Measurements from ENCODE around the gene EIF1.
A peak's percentile ranks its signal among the peaks of the same experiment; 100 is the strongest.
"Not testable (repeated sequence)": the region's sequence is repeated elsewhere in the genome, so short reads cannot be mapped to it uniquely, and the experiment has no call there.

EIF1 gene

DNA sequence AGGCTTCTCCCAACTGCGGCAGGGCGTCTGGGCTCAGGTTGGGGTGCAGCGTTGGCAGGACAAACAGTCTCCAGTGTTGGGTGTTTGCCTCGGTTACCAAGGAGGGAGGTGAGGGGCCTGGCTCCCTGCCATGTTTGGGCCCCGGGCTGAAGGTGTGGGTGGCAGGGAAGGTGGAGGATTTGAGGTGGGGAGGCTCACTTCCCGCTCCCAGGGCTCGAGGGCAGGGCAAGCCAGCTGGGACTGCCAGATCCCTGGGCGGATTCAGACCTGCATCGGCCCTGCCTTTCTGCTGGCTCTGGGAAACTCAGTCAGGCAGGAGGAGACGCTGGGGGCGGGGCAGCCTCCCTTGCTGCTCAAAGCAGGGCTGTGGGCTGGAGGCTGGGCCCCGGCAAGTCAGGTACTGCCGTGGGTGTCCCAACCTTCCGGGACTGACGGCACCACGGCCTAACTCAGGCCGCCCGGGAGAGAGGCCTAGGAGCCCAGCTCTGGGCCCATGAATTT is 33.0 kb upstream of the EIF1 start:
- FAIRE-seq = peak; percentile 48
- DNase-seq (ENCODE audit: low spot score) = peak; percentile 60

DNA sequence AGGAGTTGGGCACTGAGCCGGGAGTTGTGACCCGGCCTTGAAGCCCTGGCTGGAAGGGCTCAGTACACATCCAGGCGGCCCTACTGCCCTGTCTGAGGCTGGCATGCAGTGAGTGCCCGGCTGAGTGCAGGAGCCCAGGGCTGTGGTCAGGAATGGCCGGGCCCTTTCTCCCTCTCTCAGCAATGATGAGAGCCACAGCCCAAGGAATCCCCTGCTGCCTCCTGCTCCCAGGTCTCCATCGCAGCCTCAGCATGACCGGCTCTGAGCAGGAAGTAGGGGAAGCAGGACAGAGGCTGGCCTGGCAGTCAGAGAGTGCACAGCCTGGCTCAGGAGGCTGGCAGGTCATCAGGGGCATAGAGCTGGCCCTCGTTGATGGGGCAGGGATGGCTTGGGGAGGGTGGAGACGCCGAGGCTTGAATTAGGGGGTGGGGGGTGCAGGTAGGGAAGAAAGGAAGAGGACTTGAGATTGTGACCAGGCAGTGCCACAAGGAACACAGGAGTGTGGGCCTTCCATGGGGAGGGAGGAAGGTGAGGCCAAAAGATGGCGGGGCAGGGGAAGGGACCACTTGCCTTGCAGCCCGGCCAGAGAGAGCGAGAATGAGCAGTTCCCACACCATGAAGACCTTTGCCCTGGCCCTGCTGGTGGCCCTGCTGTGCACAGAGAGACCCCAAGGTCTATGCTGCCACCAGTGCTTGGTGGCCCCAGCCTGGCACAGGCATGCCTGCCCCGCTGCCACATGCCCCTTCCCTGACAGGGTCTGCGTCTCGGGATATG is 32.2 kb upstream of the EIF1 start:
- FAIRE-seq = no peak
- DNase-seq (ENCODE audit: low spot score) = no peak

DNA sequence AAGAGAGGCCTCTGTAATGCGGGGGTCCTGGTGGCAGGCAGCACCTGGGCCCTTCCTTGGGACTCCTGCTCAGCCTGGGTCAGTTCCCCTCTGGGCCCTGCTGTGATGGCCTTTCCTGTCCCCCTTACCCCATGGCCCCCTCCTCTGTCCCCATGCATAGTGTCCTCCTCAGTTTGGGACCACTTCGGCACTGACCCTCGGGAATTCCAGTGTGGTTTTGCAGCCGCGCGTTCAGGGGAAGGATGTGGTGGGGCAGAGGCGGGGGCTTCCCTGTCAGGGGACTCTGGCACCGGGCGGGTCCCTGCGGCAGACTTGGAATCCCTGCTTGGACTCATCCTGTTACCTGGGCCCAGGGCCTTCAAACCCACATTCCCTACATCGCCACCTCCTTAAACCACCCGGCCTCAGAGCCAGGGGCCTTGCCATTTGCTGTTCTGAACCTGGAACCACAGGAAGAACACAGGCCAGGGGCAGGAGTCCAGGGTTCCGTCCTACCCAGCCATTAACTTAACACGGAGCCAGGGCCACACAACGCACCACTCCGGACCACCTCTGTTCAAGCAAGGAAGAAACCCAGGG is 31.4 kb upstream of the EIF1 start:
- FAIRE-seq (no peak), DNase-seq (ENCODE audit: low spot score) (no peak)

DNA sequence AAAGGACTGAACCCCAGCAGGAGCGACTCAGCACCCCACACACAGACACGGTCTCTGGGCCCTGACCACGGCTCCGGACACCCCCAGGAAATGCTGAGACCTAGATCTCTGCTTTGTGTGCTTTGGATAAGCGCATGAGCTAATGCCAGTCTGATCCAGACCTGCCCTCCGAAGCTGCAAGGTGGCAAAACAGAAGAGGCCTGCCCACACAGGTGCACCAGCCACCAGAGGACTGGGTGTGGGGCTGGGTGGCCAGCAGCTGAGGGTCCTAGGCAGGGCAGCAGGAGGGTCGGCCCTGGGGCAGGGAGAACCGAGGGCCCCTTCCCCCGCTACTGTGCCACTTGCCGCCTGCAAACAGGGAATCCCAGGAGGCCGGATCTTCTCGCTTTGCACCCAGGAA is 30.7 kb upstream of the EIF1 start:
- FAIRE-seq (no peak), DNase-seq (ENCODE audit: low spot score) (no peak)

DNA sequence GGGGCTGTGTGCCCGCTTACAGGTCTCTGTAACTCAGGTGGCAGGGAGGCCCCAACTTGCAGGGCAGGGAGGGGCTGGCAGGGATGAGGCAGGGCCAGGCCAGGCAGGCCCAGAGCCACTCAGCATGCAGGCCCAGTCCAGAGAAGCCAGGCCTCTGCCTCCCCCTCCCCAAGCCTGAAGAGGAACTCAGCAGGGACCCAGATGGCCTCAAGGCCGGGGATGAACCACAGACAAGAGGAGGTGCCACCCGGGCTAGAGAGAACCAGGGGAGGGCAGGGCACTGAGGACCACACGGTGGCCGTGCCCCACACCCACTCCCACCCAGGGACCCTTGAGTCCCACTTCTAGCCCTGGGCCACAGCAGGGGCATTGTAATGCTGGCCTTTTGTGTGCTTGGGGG is 29.8 kb upstream of the EIF1 start:
- DNase-seq (ENCODE audit: low spot score) (no peak), FAIRE-seq (no peak)

DNA sequence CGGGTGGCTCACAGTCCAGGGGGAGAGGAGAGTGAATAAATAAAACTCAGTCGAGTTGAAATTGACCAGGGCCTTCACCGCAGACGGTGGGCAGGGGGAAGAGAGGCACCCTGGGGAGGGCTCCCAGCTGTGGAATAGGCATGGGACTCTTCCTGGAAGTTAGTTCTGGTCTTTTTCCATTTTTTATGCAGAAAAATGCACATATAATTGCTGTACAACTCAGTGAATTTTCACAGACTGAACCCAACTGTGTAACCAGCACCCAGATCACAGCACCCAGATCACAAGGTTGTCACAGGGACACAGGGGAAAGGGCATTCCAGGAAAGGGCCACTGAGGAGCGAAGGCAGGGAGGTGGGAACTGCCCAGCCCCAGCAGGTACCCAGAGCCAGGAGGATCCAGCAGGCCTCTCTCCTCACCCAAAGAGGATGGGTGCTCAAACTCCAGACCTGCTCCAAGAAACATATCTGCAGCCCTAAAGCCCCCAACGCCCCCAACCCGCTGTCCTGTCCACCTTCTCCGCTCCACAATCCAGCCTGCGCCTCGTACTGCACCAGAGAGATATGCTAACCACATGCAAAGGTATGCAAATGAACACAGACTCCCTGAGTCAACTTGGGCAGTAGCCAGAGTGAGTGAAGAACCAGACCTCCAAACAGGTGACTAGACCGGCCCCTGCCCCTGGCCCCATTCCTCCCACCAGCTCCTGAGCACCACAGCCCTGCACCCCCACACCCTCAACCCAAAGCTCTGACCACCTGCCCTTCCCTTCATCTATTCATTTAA is 29.1 kb upstream of the EIF1 start:
- no peak for DNase-seq (ENCODE audit: low spot score)
- no peak for FAIRE-seq

DNA sequence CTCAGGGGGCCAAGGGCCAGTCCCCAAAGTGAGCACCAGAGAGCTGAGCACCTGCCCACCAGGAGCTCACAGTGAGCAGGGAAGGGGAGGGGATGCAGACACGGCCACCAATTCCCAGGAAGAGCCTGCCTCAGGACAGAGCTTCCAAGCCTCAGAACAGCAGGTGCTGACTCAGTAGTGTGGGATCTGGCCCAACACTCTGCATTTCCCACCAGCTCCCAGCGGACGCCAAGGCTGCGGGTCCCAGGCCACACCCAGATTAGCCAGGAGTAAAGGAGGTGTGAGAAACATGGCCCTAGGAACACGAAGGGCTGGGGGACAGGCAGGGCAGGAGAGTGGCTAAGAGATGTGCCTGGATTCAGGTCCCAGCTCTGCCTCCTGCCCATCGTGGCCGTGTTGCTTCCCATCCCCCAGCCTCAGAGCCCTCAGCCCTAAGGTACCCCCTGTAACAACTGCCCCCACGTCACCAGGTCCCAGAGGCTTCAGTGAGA is 28.4 kb upstream of the EIF1 start:
- DNase-seq (ENCODE audit: low spot score) (no peak), FAIRE-seq (no peak)

DNA sequence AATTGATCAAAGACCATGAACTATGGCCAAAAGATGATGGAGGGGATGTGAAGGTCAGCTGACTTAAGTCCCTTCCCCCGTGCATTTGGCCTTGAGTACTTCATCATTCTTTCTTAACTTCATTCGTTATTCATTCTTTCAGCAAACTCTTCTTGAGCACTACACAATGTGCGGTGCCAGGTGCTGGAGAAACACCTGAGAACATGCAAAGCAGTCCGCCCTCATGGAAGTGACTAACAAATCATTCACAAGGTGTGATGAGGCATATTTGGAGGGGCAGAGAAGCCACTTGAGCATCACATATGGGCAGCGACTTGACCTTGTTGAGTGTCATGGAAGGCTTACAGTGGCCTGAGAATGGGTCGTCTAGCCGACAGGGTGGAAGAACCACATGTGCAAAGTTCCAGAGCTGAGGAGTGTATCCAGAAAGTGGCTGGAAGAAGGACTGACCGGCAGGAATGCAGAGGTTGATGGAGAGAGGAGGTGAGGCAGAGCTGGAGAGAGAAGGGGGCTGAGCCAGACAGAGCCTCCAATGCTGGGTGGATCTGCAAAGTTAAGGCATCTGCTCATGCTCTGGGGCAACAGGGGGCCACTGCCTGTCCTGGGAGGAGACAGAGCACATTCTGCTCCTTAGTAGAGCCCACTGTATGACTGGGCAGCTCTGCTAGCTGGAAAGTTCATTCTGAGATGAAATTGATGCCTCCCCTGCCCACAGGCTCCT is 25.1 kb upstream of the EIF1 start:
- DNase-seq (ENCODE audit: low spot score) = no peak
- FAIRE-seq = no peak

DNA sequence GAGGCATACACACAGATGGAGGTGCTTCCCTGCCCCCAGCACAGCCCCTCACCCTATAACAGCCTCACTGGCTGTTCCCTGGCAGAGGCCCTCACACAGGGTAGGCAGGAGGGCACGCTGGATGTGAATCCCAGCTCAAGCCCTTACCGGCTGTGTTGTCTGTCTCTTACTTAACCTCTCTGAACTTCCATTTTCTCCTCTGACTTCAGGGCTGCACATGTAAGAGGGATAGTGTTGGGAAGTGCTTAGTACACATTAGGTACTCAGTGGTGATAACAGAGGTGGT is 24.6 kb upstream of the EIF1 start:
- no peak for FAIRE-seq

DNA sequence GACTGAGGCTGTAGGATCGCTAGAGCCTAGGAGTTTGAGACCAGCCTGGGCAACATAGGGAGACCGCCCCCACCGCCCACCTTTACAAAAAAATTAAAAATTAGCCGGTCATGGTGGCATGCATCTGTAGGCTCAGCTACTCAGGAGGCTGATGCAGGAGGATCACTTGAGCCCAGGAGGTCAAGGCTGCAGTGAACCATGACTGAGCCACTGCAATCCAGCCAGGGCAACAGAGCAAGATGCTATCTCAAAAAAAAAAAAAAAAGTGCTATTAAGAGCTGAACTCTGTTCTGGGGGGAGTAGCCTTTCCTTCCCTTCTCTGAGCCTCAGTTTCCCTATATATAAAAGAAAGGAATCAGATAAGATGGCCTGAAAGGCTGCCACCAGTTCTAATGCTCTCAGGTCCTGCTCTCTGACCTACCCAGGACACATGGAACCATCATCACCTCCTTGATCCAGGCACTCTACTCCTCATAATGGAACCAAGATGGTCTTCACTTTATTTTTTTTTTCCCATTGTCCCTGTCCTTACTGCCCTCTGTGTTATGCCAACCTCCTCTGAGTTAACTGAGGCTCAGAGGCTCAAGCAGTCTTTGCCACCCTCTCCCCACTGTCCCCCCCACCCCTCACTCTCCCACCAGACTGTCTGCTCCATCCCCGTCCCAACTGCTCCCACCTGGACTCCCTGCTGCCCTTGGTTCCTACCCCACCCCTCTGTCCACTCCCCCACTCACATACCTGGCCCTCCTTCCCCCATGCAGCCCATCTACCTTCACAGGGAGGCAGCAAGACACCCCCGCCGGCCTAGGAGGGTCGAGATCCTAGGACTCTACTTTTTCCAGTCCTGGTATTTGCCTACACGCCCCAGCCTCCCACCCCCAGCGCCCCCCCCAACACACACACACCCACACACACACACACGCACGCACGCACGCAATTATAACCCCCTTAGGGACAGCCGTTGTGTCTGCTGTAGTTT is 23.8 kb upstream of the EIF1 start:
- no peak for DNase-seq (ENCODE audit: low spot score)
- no peak for FAIRE-seq

More for the DNA sequence above, 24.6 kb upstream of the EIF1 start:
- no peak for DNase-seq (ENCODE audit: low spot score)

DNA sequence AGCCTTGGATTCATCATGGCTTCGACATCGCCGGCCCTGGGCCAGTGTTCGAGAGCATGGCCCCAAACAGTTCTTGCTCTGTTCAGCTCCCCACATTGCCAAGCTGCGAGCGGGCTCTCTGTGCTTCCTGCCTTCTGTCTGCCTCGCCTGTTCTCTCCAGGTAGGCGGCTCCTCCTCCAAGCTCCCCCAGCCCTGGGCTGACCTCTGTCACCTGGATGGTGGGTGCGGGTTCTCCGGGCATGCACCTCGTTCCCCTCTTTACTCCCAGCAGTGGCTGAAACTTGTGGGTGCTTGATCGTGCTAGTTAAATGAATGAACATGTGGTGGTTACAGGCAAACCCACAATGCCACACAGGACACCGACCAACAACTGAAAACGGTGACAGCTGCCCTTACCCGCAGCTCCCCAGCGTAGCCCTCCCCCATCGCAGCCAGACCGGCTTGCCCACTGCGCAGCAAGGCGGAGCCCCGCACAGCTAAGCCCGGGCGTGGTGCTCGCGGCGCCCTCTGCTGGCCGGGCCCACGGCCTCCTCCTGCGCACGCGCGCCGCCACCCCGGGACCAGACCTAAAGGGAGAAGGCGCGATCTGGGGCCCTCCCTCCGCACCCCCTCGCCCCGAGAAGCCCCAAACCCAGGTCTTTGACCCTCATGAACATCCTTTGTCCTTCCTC is 23.0 kb upstream of the EIF1 start:
- FAIRE-seq (peak; percentile 94), DNase-seq (ENCODE audit: low spot score) (peak; percentile 95)

DNA sequence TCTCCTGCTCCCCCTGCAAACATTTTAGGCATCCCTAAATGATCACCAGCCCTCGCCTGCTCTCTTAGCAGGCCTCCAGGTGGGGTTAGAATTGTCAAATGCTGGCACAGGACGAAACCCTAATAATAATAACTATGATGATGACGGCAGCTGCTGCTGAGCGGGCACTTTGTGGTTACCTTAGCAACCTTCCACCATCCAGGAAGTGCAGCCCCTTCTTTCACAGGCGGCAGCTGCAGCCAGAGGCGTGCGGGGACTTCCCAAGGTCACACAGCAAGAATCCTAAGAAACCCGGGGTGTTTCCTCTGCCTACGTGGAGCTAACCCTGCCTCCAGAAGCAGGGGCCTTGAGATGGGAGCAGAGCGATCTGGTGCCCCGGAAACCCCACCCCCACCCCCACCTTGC is 22.4 kb upstream of the EIF1 start:
- FAIRE-seq (no peak), DNase-seq (ENCODE audit: low spot score) (no peak)

DNA sequence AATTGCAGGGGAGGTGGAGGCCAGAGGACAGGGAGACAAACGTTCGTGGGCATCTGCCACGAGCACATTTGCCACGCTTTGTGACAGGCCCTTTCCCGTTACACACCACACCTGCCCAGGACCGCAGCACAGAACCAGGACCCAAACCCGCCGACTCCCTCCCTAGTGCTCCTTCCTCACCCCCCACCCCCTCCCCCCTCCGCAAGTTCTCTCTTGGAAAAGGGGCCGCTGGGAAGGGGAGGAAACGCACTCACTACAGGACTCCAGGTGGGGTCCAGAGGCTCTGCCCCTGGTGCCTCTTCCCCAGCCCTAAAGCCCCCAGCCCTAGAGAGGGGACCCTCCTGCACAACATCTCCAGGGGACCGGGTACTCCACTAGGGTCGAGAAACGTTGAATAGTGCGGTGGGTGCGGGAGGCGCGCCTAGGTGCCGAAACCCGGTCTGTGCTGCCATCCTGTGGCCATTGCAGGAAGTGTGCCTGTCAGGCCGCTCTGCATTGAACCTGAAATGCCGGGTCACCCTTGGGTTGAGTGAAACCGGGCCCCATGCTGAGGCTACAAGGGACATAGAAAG is 21.9 kb upstream of the EIF1 start:
- FAIRE-seq = no peak
- peak; percentile 82 for DNase-seq (ENCODE audit: low spot score)

DNA sequence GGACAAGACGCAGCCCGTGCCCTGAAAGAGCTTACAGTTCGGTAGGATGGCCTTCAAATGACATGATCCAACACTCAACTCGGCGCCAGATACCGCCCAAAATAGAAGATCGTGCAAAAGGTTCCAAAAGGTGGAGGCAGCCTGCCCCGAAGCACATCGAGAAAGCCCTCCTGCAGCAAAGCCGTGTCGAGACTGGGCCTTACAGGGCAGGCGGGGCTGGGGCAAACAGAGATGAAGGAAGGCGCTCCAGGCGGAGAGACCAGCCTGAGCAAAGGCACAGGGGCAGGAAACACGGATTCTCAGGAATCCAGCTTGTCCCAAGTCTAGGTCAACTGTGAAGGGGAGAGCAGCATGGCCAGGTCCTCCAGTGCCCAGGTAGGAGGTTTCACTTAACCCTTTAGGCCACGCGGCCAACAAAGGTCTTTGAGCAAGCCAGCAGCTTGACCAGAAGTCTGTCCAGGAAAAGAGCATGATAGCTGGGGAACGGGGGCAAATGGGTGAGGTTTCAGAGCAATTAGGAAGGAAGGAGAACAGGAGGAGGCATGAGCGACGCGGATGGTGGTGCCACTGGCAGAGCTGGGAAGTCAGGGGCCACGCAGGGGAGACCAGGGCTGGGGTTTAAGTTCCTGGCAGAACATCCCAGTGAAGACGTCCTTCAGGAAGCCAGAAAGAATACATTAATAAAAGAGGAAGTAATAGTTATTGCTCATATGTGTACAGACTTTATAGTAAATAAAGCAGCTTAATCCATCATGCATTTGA is 21.2 kb upstream of the EIF1 start:
- DNase-seq (ENCODE audit: low spot score) (no peak), FAIRE-seq (no peak)

DNA sequence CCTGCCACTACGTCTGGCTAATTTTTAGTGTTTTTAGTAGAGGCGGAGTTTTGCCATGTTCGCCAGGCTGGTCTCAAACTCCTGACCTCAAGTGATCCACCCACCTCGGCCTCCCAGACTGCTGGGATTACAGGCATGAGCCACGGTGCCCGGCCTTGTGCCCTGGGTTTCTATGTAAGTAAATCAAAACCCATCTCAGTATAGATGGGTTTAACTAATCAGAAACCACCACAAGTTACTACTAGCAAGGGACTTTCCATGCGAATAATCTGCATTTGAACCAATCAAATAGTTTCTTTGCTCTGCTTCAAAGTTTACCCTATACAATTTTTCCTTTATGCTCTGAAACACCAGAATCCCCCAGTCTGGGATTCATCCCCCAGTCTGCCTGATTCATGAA is 16.5 kb upstream of the EIF1 start:
- no peak for FAIRE-seq

DNA sequence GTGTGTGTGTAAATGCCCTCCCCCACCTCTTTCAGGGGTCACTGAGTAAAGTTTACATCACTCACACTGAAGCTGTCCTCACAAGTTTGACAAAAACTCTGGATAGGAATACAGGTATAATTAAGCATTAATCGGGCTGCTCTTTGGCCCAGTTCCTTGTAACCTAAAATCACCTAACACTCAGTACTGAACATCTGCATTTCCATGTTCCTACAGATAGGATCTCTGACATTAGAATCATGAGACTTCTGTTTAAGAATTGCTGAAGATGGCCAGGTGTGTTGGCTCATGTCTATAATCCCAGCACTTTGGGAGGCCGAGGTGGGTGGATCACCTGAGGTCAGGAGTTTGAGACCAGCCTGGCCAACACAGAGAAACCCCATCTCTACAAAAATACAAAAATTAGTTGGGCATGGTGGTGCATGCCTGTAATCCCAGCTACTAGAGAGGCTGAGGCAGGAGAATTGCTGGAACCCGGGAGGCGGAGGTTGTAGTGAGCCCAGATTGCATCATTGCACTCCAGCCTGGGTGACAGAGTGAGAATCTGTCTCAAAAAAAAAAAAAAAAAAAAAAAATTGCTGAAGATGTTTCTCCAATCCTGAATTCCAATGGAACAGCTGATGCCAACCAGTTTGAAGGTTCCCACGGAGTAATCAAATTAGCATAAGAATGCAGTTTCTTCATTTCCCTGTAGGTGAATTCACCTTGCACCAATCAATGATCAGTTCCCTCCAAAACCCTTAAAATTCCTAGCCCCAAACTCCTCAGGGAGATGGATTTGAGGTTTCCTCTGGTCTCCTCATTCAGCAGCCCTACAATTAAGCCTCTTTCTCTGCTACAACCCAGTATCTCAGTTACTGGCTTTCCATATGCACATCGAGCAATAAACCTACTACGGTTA is 13.3 kb upstream of the EIF1 start:
- not testable (repeated sequence) for DNase-seq (ENCODE audit: low spot score); FAIRE-seq

More for the DNA sequence above, 16.5 kb upstream of the EIF1 start:
- no peak for DNase-seq (ENCODE audit: low spot score)

DNA sequence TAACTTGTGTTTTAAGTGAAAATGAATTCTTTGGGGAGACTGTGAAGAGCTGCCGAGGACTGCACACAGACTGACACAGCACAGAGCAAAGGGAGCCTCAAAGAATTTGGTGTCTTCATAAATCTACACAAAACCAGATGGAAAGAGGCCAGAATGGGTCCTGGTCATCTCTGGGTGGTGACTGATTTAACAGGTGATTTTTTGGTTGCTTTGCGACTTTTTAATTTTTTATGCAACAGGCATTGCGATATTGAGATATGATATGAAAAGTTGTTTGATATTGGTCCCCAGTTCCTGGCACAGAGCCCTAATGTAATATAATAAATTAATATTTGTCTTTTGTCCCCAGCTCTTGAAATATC is 12.6 kb upstream of the EIF1 start:
- FAIRE-seq (no peak), DNase-seq (ENCODE audit: low spot score) (no peak)

DNA sequence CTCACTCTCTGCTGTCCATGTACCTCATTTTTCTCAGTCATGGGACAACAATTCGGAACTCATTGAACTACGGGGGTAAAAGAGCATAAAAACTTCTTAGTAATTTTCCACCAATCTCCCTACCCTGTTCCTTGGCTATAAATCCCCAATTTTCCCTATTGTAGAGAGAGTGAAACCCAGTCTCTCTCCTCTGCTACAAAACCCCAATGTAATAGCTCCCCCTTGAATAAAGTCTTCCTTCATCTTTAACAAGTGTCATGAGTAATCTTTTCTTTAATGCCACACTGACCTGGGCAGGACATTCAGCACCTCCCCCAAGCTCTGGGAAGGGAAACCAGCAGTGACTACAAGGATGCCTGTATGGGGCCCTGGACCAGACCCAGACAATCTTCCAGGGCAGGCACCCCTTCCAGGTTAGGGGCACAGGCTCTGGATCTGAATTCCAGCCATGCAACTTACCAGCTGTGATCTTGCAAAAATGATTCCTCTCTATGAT is 10.2 kb upstream of the EIF1 start:
- no peak for FAIRE-seq
- peak; percentile 43 for DNase-seq (ENCODE audit: low spot score)

All from urothelium cell line (cell line).